GM18526 (cell line): Measurements from ENCODE around the gene MRPL41.

Experiments used
- POLR2A ChIP-seq: IDR thresholded peaks from 3 replicates; pipeline ENCODE4 v1.6.1; 2011; ENCODE audit not compliant: insufficient read length; ENCODE audit errors: extremely low read depth

The MRPL41 gene

GRCh38 chr9:137593176-137593575 lies 41.5 kb downstream of the MRPL41 start:
- TF ChIP-seq POLR2A, result no peak

GRCh38 chr9:137598943-137599342 lies 47.3 kb downstream of the MRPL41 start:
- no peak for TF ChIP-seq POLR2A
